ENCODE results near the gene FGGY. TPM values are rescaled to one million over a fixed set of nuclear protein-coding genes. Genes with fewer than 3 reads are reported as not detected.
"Not testable (repeated sequence)": the region's sequence is repeated elsewhere in the genome, so short reads cannot be mapped to it uniquely, and the experiment has no call there.

The FGGY gene
- total RNA-seq, 1 experiment from 2014 or later: 6.4 TPM

DNA sequence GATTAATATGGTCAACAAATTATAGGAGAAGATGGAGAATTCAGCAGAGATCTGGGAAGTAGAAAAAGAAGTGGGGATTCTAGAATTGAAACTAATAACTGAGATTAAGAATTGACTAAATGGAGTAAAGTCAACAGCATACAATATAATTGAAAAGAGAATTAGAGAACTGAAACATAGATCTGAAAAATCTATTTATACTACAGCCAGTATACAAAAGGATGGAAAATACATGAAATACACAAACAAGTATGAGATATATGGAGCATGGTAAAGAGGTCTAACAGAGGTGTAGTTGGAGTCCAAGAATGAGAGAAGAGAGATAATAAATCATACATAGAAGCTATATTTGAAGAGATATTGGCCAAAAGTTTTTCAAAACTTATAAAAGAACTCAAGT, 235.2 kb downstream of the FGGY start:
- Mint-ChIP-seq H3K27ac (ENCODE audit: unreplicated experiment) (no peak overlapping the region), H3K9me3 (ENCODE audit: unreplicated experiment) (no peaks in the 10 kb centered on the region), H3K36me3 (ENCODE audit: insufficient read depth, unreplicated experiment) (no peaks in the 10 kb centered on the region), H3K27me3 (ENCODE audit: insufficient read depth, unreplicated experiment) (no peaks in the 10 kb centered on the region), H3K4me3 (ENCODE audit: unreplicated experiment) (no peak overlapping the region), H3K4me1 (ENCODE audit: low read depth, unreplicated experiment) (no peaks in the 10 kb centered on the region)
- H3K4me1 ChIP-seq: no peaks in the 10 kb centered on the region
- ChIA-PET CTCF (no interaction called here), POLR2A (no interaction called here)
- H3K36me3 ChIP-seq (ENCODE audit: control insufficient read depth, insufficient read depth, low read length): no peaks in the 10 kb centered on the region
- H3K9me3 ChIP-seq: no peaks in the 10 kb centered on the region
- no peak overlapping the region for H3K4me3 ChIP-seq (ENCODE audit: low read depth, low read length)
- intact Hi-C loops (cut with micrococcal nuclease; ENCODE audit: unreplicated experiment): no loop called here
- TF ChIP-seq, protein P1, sequence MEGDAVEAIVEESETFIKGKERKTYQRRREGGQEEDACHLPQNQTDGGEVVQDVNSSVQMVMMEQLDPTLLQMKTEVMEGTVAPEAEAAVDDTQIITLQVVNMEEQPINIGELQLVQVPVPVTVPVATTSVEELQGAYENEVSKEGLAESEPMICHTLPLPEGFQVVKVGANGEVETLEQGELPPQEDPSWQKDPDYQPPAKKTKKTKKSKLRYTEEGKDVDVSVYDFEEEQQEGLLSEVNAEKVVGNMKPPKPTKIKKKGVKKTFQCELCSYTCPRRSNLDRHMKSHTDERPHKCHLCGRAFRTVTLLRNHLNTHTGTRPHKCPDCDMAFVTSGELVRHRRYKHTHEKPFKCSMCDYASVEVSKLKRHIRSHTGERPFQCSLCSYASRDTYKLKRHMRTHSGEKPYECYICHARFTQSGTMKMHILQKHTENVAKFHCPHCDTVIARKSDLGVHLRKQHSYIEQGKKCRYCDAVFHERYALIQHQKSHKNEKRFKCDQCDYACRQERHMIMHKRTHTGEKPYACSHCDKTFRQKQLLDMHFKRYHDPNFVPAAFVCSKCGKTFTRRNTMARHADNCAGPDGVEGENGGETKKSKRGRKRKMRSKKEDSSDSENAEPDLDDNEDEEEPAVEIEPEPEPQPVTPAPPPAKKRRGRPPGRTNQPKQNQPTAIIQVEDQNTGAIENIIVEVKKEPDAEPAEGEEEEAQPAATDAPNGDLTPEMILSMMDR (IDR thresholded peaks at IDR 0.05; ENCODE audit: insufficient read depth in 1 of 2, low read depth in 1 of 2, low read length in 1 of 2, severe bottlenecking in 1 of 2, unreplicated experiment in 1 of 2): no peak
- no peak for DNase-seq
- no TSS peak for BruUV-seq (replicated peaks)
- no peaks in the 10 kb centered on the region for H3K27me3 ChIP-seq (replicated peaks; ENCODE audit: control insufficient read depth, insufficient read depth, low read length)

DNA sequence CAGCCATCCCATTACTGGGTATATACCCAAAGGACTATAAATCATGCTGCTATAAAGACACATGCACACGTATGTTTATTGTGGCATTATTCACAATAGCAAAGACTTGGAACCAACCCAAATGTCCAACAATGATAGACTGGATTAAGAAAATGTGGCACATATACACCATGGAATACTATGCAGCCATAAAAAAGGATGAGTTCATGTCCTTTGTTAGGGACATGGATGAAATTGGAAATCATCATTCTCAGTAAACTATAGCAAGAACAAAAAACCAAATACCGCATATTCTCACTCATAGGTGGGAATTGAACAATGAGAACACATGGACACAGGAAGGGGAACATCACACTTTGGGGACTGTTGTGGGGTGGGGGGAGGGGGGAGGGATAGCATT, 241.6 kb downstream of the FGGY start:
- H3K4me1 ChIP-seq; BruUV-seq (replicated peaks); DNase-seq; H3K36me3 Mint-ChIP-seq (ENCODE audit: insufficient read depth, unreplicated experiment); CTCF ChIA-PET; H3K4me3 Mint-ChIP-seq (ENCODE audit: unreplicated experiment); H3K9me3 Mint-ChIP-seq (ENCODE audit: unreplicated experiment); H3K4me1 Mint-ChIP-seq (ENCODE audit: low read depth, unreplicated experiment); H3K4me3 ChIP-seq (ENCODE audit: low read depth, low read length); POLR2A ChIA-PET; H3K27ac Mint-ChIP-seq (ENCODE audit: unreplicated experiment); H3K27me3 Mint-ChIP-seq (ENCODE audit: insufficient read depth, unreplicated experiment); H3K36me3 ChIP-seq (ENCODE audit: control insufficient read depth, insufficient read depth, low read length); H3K27me3 ChIP-seq (replicated peaks; ENCODE audit: control insufficient read depth, insufficient read depth, low read length); intact Hi-C loops (cut with micrococcal nuclease; ENCODE audit: unreplicated experiment); H3K9me3 ChIP-seq: not testable (repeated sequence)

DNA sequence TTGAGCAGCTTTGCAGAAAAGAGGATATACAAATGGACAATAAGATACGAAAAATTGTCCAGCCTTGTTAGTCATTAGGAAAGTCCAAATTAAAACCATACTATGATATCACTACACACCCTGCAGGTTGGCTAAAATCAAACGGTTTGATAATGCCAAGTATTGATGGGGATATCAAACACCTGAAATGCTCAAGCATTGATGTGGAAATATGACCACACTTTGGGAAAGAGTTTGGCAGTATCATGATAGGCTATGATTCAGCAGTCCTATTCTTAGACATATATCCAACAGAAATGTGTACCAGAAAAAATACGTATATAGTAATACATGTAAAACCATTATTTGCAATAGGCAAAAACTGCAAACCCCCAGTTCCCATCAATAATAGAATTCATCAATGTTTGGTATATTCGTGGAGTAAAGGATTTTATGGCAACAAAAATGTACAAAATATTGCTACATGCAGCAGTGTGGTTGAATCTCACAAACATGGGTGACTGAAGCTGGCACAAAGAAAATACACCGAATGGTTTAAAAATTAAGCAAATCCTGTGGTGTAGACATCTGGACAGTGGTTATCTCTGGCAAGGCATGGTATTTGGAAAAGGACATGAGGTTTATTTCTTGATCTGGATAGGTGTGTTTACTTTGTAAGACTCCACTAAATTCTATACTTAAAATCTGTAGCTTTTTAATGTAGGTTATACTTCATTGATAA, 243.2 kb downstream of the FGGY start:
- ChIA-PET POLR2A (no interaction called here), CTCF (no interaction called here)
- no peak for DNase-seq
- TF ChIP-seq, protein P1 (IDR thresholded peaks at IDR 0.05; ENCODE audit: insufficient read depth in 1 of 2, low read depth in 1 of 2, low read length in 1 of 2, severe bottlenecking in 1 of 2, unreplicated experiment in 1 of 2): no peak
- no TSS peak for BruUV-seq (replicated peaks)
- H3K4me1 ChIP-seq: no peaks in the 10 kb centered on the region
- H3K4me3 ChIP-seq (ENCODE audit: low read depth, low read length): no peak overlapping the region
- H3K27me3 Mint-ChIP-seq (ENCODE audit: insufficient read depth, unreplicated experiment): no peaks in the 10 kb centered on the region
- intact Hi-C loops (cut with micrococcal nuclease; ENCODE audit: unreplicated experiment): no loop called here
- H3K9me3 ChIP-seq: no peaks in the 10 kb centered on the region
- no peak overlapping the region for H3K4me3 Mint-ChIP-seq (ENCODE audit: unreplicated experiment)
- no peaks in the 10 kb centered on the region for H3K36me3 ChIP-seq (ENCODE audit: control insufficient read depth, insufficient read depth, low read length)
- H3K36me3 Mint-ChIP-seq (ENCODE audit: insufficient read depth, unreplicated experiment): no peaks in the 10 kb centered on the region
- no peaks in the 10 kb centered on the region for H3K9me3 Mint-ChIP-seq (ENCODE audit: unreplicated experiment)
- no peaks in the 10 kb centered on the region for H3K27me3 ChIP-seq (replicated peaks; ENCODE audit: control insufficient read depth, insufficient read depth, low read length)
- no peak overlapping the region for H3K27ac Mint-ChIP-seq (ENCODE audit: unreplicated experiment)
- no peaks in the 10 kb centered on the region for H3K4me1 Mint-ChIP-seq (ENCODE audit: low read depth, unreplicated experiment)

DNA sequence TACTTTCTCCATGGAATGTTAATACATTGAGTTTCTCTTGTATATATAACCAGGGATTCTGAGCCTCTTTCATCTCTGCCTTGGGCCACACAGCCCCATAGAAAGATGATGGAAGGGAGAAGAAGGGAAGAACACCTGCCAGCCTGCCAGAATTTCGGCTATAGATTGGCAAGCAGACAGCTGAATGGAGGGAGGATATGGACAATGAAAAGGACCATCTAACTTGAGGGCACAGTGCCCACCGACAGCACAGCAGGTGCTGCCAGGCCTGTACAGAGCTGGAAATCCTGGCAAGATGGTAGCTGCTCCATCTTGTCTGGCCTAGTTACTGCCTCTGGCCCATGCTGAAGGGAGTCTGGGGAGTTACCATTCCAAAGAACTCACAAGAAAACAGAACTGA, 244.3 kb downstream of the FGGY start:
- CTCF ChIA-PET: no interaction called here
- no peaks in the 10 kb centered on the region for H3K4me1 Mint-ChIP-seq (ENCODE audit: low read depth, unreplicated experiment)
- no peaks in the 10 kb centered on the region for H3K36me3 Mint-ChIP-seq (ENCODE audit: insufficient read depth, unreplicated experiment)
- Histone ChIP-seq H3K27me3 (replicated peaks; ENCODE audit: control insufficient read depth, insufficient read depth, low read length) (no peaks in the 10 kb centered on the region), H3K4me3 (ENCODE audit: low read depth, low read length) (no peak overlapping the region), H3K36me3 (ENCODE audit: control insufficient read depth, insufficient read depth, low read length) (no peaks in the 10 kb centered on the region), H3K4me1 (no peaks in the 10 kb centered on the region), H3K9me3 (no peaks in the 10 kb centered on the region)
- POLR2A ChIA-PET: no interaction called here
- H3K9me3 Mint-ChIP-seq (ENCODE audit: unreplicated experiment): no peaks in the 10 kb centered on the region
- DNase-seq: no peak
- BruUV-seq (replicated peaks): no TSS peak
- H3K27ac Mint-ChIP-seq (ENCODE audit: unreplicated experiment): no peak overlapping the region
- H3K4me3 Mint-ChIP-seq (ENCODE audit: unreplicated experiment): no peak overlapping the region
- TF ChIP-seq, protein P1 (IDR thresholded peaks at IDR 0.05; ENCODE audit: insufficient read depth in 1 of 2, low read depth in 1 of 2, low read length in 1 of 2, severe bottlenecking in 1 of 2, unreplicated experiment in 1 of 2): no peak
- intact Hi-C loops (cut with micrococcal nuclease; ENCODE audit: unreplicated experiment): no loop called here
- no peaks in the 10 kb centered on the region for H3K27me3 Mint-ChIP-seq (ENCODE audit: insufficient read depth, unreplicated experiment)

Measured in Caco-2 (cell line).